DOHH2 (cell line): ENCODE data around the gene RPS6KL1.

ENCODE experiments used
- CTCF ChIP-seq: fragments of 200-600 bp; sonication (generic); IDR thresholded peaks from one replicate; pipeline ENCODE4 v1.5.1; 2014; ENCODE audit warnings: antibody characterized with exemption, mild to moderate bottlenecking, low read depth, low read length; ENCODE audit not compliant: poor library complexity, severe bottlenecking
- EZH2phosphoT487 ChIP-seq: fragments of 200-600 bp; sonication (generic); IDR thresholded peaks from 2 replicates; pipeline ENCODE4 v1.6.1; 2017; ENCODE audit warnings: borderline replicate concordance, mild to moderate bottlenecking, antibody characterized with exemption, low read length, moderate library complexity, mixed read lengths

GRCh38 chr14:74964787-74965485, 41.9 kb upstream of the RPS6KL1 start:
- TF ChIP-seq CTCF (no peak), EZH2phosphoT487 (no peak)
